ENCODE data around the gene BMPR1B.
"Not testable (repeated sequence)": the region's sequence is repeated elsewhere in the genome, so short reads cannot be mapped to it uniquely, and the experiment has no call there.

Gene BMPR1B

GRCh38 chr4:94831607-94832006 is 73.9 kb downstream of the BMPR1B start:
- Histone ChIP-seq H3K27ac (replicated peaks) (no peak overlapping the region), H3K27me3 (ENCODE audit: insufficient read depth, poor library complexity, severe bottlenecking) (no peaks in the 10 kb centered on the region), H3K4me3 (replicated peaks; ENCODE audit: insufficient read depth, low read length) (no peak overlapping the region)
- TF ChIP-seq SPI1 (IDR thresholded peaks at IDR 0.05; ENCODE audit: borderline replicate concordance, low read depth) (no peak), CTCF (IDR thresholded peaks at IDR 0.05; ENCODE audit: insufficient read depth, low read length) (no peak), REST (IDR thresholded peaks at IDR 0.05; ENCODE audit: insufficient replicate concordance, low read depth) (no peak), GABPA (IDR thresholded peaks at IDR 0.05; ENCODE audit: low read depth) (no peak), POLR2AphosphoS5 (IDR thresholded peaks at IDR 0.05; ENCODE audit: low read depth) (no peak)
- DNase-seq (ENCODE audit: low read depth in 1 of 2, low spot score in 1 of 2) = no peak

- H3K27ac ChIP-seq (replicated peaks); H3K27me3 ChIP-seq (ENCODE audit: insufficient read depth, poor library complexity, severe bottlenecking); DNase-seq (ENCODE audit: low read depth in 1 of 2, low spot score in 1 of 2); H3K4me3 ChIP-seq (replicated peaks; ENCODE audit: insufficient read depth, low read length): not testable (repeated sequence)
These were observed 74.6 kb downstream of the BMPR1B start for GRCh38 chr4:94832329-94832728.

- Histone ChIP-seq H3K4me3 (replicated peaks; ENCODE audit: insufficient read depth, low read length) (no peak overlapping the region), H3K27ac (replicated peaks) (no peak overlapping the region), H3K27me3 (ENCODE audit: insufficient read depth, poor library complexity, severe bottlenecking) (no peaks in the 10 kb centered on the region)
- TF ChIP-seq POLR2AphosphoS5 (IDR thresholded peaks at IDR 0.05; ENCODE audit: low read depth) = no peak
- TF ChIP-seq CTCF (IDR thresholded peaks at IDR 0.05; ENCODE audit: insufficient read depth, low read length) = no peak
- no peak for DNase-seq (ENCODE audit: low read depth in 1 of 2, low spot score in 1 of 2)
These were observed 75.6 kb downstream of the BMPR1B start for GRCh38 chr4:94833394-94833793.

- no peak overlapping the region for H3K4me3 ChIP-seq (replicated peaks; ENCODE audit: insufficient read depth, low read length)
- no peak for TF ChIP-seq REST (IDR thresholded peaks at IDR 0.05; ENCODE audit: insufficient replicate concordance, low read depth)
- no peak for TF ChIP-seq GABPA (IDR thresholded peaks at IDR 0.05; ENCODE audit: low read depth)
- no peaks in the 10 kb centered on the region for H3K27me3 ChIP-seq (ENCODE audit: insufficient read depth, poor library complexity, severe bottlenecking)
- DNase-seq (ENCODE audit: low read depth in 1 of 2, low spot score in 1 of 2) = no peak
- H3K27ac ChIP-seq (replicated peaks) = no peak overlapping the region
These were observed 76.7 kb downstream of the BMPR1B start for GRCh38 chr4:94834501-94834900.

GRCh38 chr4:94841166-94841863 is 83.6 kb downstream of the BMPR1B start:
- DNase-seq (ENCODE audit: low read depth in 1 of 2, low spot score in 1 of 2); H3K27ac ChIP-seq (replicated peaks); H3K4me3 ChIP-seq (replicated peaks; ENCODE audit: insufficient read depth, low read length); H3K27me3 ChIP-seq (ENCODE audit: insufficient read depth, poor library complexity, severe bottlenecking): not testable (repeated sequence)

Data from HL-60 (cell line).